NCI-H446 treated with DMSO at 0.1 percent for 48 hours (cell line): ENCODE data around the gene SMARCD3.

Experiments
- DNase-seq: peaks from one replicate; lab custom pipeline; 2025; lab: John Stamatoyannopoulos, UW

SMARCD3 gene

GRCh38 chr7:151236406-151236805 lies 12.1 kb downstream of the SMARCD3 start:
- no peak for DNase-seq

GRCh38 chr7:151235091-151235787 lies 13.3 kb downstream of the SMARCD3 start:
- DNase-seq: no peak

GRCh38 chr7:151233804-151234203 lies 14.7 kb downstream of the SMARCD3 start:
- no peak for DNase-seq

- DNase-seq: peak; percentile 6
Measured at GRCh38 chr7:151232917-151233701, 15.4 kb downstream of the SMARCD3 start.

- DNase-seq: peak; percentile 69
Measured at GRCh38 chr7:151232091-151232916, 16.2 kb downstream of the SMARCD3 start, which contains the start of gene CHPF2. Gene CHPF2, plus strand, starts transcription at chr7:151232483. Its CDS starts 1,529 bp downstream, at chr7:151234012.

DNA sequence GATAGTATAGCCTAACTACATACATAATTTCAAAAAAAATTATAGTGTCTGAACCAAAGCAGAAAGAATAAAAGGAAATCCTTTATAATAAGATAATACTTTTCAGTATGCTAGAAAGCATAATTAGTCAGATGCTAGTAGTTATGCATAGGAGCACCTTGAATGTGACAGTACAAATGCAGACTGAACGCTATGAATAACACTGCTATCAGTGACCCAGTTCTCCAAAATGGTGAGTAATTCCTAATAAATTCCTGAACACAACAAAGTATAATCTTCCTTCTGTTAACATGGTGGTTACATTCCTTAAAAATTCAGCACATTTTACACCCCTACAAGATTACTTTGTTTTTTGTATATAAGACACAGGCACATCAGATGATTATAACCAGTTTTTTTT lies 17.4 kb downstream of the SMARCD3 start:
- DNase-seq: no peak

DNA sequence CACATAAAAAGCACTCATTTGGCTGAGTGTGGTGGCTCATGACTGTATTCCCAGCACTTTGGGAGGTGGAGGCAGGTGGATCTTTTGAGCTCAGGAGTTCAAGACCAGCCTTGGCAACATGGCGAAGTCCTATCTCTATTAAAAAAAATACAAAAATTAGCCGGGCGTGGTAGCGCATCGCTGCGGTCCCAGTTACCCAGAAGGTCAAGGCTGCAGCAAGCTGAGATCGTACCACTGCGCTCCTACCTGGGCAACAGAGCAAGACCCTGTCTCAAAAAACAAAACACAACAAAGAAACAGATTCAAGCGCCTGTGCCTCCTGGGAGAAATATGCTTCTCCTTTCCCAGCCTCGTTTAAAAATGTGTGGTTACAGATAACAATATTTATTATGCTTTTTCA lies 19.2 kb downstream of the SMARCD3 start:
- no peak for DNase-seq

- DNase-seq: no peak
Measured at GRCh38 chr7:151228024-151228866, 20.2 kb downstream of the SMARCD3 start.

DNA sequence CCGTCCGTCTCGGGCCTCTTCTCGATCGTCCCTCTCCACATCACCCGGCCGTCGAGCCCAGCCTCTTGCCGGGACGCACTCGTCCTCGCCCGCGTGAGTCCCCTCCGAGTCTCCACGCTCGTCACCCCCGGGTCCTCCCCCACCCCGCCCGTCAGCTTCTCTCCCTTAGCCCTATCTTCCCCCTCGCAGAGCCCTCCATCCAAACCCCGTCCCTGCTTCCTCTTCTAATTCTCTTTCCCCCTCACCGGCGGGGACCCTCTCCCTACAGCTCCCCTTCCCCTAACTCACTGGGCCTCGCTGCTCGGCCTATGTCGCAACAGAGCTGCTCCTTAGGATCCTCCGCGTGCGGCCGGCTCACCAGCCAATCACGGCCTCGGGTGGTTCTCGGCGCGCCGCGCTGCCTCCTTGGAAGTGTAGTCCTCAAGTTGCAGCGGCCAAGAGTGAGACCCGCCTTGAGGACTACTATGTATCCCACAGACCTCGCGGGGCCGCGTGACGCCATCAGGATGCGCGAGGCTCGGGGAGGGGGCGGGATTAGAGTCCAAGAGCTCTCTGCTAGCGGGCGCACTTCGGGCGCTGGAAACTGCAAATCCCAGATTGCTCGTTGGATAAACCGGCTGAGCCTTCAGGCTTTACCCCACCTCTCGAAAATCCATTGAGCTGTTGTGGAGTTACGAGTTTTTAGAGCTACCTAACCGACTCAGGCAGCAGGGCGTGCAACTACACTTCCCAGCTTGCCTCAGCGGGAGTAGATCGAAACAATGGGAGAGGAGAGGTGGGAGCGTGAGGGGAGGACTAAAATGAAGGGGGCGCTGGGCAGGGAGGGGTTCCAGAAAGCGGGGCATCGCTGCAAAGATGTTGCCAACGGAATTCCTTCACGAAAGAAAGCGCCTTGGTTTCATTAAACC lies 21.4 kb downstream of the SMARCD3 start, which contains the start of gene ABCF2:
TSS of gene ABCF2 (minus strand) at position 331 of the 908 bp plus-strand sequence. CDS start 747 bp downstream, outside the sequence.
- peak; percentile 95 for DNase-seq

GRCh38 chr7:151226560-151226874 lies 22.0 kb downstream of the SMARCD3 start:
- DNase-seq: no peak

DNA sequence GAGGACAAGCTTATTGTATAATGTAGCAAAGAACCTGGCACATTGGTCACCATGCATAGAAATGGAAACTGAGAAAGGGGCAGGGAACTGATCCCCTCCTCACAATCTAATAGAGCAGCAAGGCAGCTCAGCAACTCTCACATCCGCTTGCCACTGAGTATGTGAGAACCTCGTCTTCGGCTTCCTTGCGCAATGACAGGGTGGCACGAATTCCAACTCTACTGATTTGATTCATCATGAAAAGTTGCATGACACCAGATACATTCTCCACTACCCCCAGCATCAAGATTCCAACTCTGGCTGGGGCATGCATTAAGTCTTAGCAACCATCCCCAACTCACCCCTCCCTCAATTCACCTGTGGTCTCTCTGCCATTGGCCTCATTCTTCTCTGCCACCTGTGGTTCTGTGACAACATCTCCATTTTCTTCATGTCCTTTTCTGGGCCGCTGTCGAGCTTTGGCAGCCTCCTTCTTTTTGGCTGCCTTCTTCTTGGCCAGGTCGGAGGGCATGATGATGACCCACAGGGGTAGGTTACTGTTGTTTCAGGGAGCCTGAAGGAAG lies 22.5 kb downstream of the SMARCD3 start:
- no peak for DNase-seq

- no peak for DNase-seq
Measured at GRCh38 chr7:151223728-151224127, 24.8 kb downstream of the SMARCD3 start.

GRCh38 chr7:151218170-151218569 lies 30.3 kb downstream of the SMARCD3 start:
- DNase-seq: no peak

DNA sequence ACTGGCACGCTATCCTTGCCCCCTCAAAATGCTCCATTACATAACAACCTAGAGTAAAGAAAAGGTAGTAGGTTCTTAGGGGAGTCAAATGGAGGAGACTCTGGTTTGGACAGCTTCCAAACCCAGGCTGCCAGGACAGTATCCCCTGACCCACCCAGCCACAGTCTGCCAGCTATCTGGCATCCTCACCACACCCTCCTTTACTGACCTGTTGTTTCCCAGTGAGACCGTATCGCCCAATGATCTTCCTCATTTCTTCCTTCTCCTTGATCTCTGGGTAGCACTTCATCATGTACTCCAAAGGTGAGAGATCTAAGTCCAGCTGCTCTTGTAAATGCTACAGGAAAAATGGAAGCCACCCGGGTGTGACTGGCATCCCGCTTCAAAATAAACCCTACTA lies 33.1 kb downstream of the SMARCD3 start:
- no peak for DNase-seq

GRCh38 chr7:151213826-151214225 lies 34.7 kb downstream of the SMARCD3 start:
- no peak for DNase-seq

DNA sequence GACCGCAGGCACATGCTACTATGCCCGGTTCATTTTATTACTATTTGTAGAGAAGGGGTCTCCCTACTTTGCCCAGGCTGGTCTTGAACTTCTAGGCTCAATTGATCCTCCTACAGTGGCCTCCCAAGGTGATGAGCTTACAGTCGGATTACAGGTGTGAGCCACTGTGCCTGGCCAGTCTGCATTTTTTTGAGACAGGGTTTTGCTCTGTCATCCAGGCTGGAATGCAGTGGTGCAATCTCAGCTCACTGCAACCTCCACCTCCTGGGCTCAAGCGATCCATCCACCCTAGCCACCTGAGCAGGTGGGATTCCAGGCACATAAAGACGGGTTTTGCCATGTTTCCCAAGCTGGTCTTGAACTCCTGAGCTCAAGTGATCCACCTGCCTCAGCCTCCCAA lies 35.9 kb downstream of the SMARCD3 start:
- no peak for DNase-seq

DNA sequence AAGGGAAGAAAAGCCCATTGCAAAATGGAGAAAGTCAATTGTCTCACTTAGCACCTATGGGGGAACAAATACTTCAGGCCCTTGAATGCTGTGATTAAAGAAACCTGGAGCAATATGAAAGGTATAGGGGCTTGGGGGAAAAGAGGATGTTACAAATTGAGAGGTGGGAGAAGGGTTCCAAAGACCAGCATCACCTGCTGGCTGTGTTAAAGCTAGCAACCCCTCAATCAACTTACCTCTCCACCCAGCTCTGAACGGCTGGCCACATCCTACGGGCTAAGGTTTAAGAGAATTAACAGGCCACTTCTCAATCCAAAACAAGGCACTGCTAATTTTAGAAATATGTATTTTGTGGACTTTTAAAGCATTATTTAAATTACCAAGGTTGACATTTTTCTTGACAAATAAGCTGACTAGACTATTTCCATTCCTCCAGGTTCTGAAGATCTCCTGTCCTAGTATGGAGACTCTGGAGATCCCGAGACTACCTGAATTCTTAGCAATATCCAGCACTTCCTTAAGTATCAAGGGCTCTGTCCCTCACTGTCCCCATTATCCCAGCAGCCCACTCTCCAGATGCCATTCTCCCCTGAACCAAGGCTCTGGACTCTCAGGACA lies 37.2 kb downstream of the SMARCD3 start:
- DNase-seq: no peak

GRCh38 chr7:151210087-151210854 lies 38.2 kb downstream of the SMARCD3 start, which contains the start of gene H2BK1:
Gene H2BK1, minus strand, starts transcription at chr7:151210488. Its CDS starts 170 bp downstream, at chr7:151210318.
- DNase-seq: no peak

GRCh38 chr7:151209588-151209987 lies 38.9 kb downstream of the SMARCD3 start:
- no peak for DNase-seq
